Measurements from ENCODE around the gene SLC25A24.
"Not testable (repeated sequence)": the region's sequence is repeated elsewhere in the genome, so short reads cannot be mapped to it uniquely, and the experiment has no call there.

SLC25A24 gene

DNA sequence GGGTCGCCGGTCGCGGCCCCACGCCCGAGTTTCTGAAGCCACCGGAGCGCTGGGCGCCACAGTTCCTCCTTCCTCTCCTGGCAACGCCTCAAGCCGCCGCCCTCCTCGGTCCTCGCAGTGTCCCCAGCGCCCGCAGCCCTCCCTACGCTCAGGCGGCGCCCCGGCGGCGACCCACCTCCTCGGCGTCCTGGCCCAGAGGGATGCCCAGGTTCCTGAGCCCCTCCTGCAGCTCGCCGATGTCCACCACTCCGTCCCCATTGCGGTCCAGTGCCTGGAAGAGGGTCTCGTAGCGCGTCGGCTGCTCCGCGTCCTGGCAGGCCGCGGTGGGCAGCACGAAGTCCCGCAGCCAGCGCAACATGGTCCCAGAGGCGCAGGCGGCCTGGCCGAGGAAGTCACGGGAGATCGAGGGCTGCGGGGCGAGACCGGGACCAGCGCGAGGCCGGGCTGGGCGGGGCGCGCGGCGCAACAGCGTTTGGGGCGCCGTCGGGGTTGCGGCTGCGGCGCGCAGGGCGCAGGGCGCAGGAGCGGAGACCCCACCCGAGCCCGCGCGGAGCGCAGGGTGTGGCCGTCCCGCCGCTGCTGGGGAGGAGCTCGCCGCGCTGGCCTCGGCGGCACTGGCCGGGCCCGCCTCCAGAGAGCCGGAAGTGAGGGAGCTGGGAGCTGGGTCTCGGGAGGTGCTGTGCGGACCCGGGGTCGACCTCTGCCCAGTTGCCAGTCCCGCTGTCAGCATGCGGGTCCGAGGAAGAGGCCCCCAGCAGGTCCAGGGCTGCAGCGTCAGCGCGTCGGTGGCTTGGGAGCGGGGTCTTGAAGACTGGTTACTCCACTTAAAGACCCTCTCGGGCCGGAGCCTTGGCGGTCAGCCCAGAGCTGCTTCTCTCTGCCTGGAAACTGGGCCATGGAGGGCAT, at the start of gene SLC25A24:
Gene SLC25A24 (minus strand): TSS at position 563 of the 906 bp plus-strand sequence. CDS start 205 bp downstream, at position 358.
- H3K4me1 Mint-ChIP-seq = peaks cover 19% of the 10 kb centered on the region
- peak within 1 kb of the TSS; percentile 88 to 91 for H3K27ac Mint-ChIP-seq
- peaks cover 0 to 13% of the 10 kb centered on the region in 2 donors for H3K9me3 Mint-ChIP-seq
- peak within 1 kb of the TSS; percentile 86 to 95 for H3K4me3 Mint-ChIP-seq
- peak; percentile 72 to 74 for DNase-seq
- ATAC-seq = peak; percentile 97
- peaks cover 5% of the 10 kb centered on the region for H3K27me3 Mint-ChIP-seq

DNA sequence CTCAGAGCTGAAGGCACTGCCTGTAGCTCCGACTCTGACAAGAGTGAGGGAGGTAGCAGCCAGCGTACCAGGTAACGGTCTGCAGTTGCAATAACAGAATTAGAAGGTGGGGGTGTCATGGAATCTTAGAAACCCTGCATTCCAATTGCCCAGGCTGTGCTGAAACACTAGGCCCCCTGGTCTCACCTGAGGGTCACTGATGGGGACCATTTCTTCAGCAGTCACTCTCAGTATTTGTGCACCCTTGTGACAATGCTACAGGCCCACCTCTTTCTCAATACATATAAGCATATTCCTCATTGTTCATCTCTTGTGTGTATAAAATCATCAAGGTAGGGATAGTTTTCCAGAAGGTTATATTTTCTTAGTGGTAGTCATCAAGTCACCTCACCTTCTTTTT, 43.8 kb upstream of the SLC25A24 start, which contains the start of gene NBPF4:
Gene NBPF4 (minus strand): TSS at position 101 of the 400 bp plus-strand sequence. CDS start 315 bp downstream, outside the sequence.
- not testable (repeated sequence) for DNase-seq, H3K4me1 Mint-ChIP-seq, H3K27me3 Mint-ChIP-seq, ATAC-seq, H3K9me3 Mint-ChIP-seq, H3K27ac Mint-ChIP-seq, H3K4me3 Mint-ChIP-seq

DNA sequence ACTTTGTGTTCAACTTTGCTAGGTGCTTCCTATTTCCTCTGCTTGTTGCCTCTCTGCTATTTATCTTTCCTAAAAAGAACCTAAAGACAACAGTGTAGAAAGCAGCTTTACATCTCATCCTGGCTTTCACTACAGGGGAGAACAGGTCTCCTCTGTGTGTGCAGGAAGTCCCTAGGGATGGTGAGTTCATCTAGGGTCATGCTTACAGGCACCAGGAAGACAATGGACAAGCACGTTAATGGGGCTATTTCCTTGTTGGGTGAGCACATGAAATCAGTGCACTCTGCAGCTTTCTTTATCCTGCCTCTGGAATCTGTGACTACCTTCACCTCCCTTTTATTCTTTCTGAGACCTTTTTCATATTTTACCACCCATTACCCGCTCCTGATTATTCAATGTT, 39.3 kb upstream of the SLC25A24 start:
- H3K4me3 Mint-ChIP-seq, ATAC-seq, H3K27me3 Mint-ChIP-seq, DNase-seq, H3K4me1 Mint-ChIP-seq, H3K9me3 Mint-ChIP-seq, H3K27ac Mint-ChIP-seq: not testable (repeated sequence)

DNA sequence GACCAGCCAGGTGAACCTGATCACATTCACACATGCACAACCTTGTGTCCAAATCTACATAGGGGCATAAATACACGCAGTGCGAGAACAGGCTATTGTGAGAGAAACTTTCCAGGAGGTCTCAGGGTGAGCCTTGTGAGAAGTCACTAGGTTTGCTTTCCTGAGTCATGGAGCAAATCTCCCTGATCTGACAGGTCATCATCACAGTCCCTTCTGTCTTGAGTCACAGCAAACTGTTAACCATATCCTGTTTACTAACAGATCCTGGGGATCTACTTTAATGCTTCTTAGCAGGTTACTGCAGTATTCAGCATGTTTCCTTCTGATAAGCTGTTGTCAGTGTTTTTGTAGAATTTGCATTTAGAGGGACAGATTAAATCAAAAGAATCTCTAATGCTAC, 35.2 kb upstream of the SLC25A24 start:
- ATAC-seq = peak; percentile 82
- H3K9me3 Mint-ChIP-seq, DNase-seq, H3K27ac Mint-ChIP-seq, H3K4me1 Mint-ChIP-seq, H3K27me3 Mint-ChIP-seq, H3K4me3 Mint-ChIP-seq: not testable (repeated sequence)

DNA sequence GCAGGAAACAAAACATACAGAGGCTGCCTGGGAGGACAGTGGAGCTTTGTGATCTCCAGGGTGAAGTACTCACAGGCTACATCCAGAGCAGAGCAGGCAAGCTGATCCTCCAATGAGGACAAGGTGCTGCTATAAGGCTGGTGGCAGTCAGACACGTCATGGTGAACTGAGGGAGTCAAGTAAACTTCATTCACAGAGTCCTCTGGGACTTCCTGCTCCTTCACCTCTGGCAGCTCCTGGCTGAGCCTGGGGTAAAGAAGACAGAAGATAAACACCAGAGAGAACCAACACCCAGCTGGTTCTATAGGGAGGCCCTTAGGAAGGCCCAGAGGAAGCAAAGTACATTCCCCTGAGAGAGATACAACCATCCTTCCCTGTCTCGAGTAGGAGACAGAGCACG, 32.0 kb upstream of the SLC25A24 start:
- not testable (repeated sequence) for H3K4me1 Mint-ChIP-seq, H3K27me3 Mint-ChIP-seq, DNase-seq, ATAC-seq, H3K9me3 Mint-ChIP-seq, H3K4me3 Mint-ChIP-seq, H3K27ac Mint-ChIP-seq

DNA sequence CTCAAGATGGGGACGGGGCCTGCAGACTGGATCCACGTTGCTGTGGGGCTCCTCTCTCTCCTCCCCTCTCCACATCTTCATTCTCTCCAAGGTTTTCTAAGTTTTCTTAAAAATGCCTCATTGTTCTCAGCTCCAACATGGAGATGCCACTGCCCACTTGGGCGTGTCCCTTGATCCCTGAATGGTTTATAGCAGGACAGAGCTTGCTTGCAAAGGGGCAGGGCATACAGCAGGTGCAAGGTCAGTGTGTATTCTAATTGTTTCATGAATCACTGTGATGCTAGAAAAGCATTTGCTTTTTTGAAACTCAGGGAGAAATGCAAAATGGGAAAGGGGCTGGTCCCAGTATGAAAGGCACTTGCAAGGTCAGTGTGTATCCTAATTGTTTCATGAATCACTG, 29.8 kb upstream of the SLC25A24 start:
- not testable (repeated sequence) for DNase-seq, H3K4me1 Mint-ChIP-seq, H3K9me3 Mint-ChIP-seq, ATAC-seq, H3K4me3 Mint-ChIP-seq, H3K27ac Mint-ChIP-seq, H3K27me3 Mint-ChIP-seq

DNA sequence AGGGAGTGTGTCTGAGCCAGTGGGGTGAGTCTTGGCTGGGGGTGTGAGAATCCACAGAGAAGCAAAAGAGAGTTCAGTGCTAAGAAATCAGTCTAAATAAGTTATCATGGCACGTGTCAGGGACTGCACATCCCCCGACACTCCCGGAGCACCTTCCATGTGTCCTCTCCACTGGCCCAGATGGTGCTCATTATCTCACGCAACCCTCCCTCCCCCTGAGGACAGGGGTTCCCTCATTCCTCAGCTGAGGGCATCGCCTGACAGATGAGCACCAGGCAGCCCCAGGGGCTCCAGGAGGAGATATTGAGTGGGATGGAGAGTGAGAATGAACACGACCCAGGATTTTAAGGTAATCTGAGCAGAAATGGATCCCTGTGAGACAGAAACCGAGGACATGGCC, 27.6 kb upstream of the SLC25A24 start:
- H3K4me1 Mint-ChIP-seq, ATAC-seq, H3K4me3 Mint-ChIP-seq, H3K27me3 Mint-ChIP-seq, H3K27ac Mint-ChIP-seq, H3K9me3 Mint-ChIP-seq, DNase-seq: not testable (repeated sequence)

DNA sequence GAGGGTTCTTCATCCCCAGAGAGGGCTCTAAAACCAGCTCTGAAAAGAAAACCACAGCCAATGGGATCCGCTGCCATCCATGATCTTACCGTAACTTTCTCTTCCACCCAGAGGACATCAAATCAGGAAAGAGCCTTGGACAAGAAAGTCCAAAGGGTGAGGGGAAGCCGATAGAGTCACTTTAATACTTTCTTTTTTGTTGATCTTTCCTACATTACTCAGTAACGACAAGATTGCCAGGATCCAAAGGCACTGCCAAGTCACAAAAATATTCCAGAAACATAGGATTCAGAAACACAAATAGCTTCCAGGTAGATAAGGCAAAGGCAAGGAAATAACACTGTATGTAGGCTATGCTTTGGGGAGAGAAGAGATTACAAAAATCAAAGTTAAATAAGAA, 26.7 kb upstream of the SLC25A24 start:
- not testable (repeated sequence) for H3K9me3 Mint-ChIP-seq, DNase-seq, H3K27ac Mint-ChIP-seq, ATAC-seq, H3K4me3 Mint-ChIP-seq, H3K4me1 Mint-ChIP-seq
- H3K27me3 Mint-ChIP-seq = peaks cover 13% of the 10 kb centered on the region

DNA sequence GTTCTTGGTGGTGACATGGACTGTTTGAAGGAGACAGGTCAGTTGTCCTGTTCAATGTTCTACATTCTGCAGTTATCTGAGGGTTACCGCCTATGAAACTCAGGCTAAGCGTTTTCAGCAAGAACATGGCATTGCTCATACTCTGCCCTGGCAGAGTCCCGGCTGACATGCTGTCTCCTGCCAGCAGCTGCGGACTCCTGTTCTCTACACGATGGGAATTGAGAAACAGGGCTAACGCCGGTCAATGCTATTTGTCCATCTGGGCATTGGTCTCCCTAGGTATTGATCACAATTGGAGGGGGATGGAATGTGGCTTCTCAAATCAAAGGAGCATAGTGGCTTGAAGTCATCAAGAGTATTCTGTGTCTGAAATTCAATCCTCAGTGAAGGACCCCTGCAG, 23.1 kb upstream of the SLC25A24 start:
- not testable (repeated sequence) for ATAC-seq, H3K4me1 Mint-ChIP-seq, DNase-seq, H3K4me3 Mint-ChIP-seq, H3K9me3 Mint-ChIP-seq, H3K27ac Mint-ChIP-seq
- peaks cover 15% of the 10 kb centered on the region for H3K27me3 Mint-ChIP-seq

DNA sequence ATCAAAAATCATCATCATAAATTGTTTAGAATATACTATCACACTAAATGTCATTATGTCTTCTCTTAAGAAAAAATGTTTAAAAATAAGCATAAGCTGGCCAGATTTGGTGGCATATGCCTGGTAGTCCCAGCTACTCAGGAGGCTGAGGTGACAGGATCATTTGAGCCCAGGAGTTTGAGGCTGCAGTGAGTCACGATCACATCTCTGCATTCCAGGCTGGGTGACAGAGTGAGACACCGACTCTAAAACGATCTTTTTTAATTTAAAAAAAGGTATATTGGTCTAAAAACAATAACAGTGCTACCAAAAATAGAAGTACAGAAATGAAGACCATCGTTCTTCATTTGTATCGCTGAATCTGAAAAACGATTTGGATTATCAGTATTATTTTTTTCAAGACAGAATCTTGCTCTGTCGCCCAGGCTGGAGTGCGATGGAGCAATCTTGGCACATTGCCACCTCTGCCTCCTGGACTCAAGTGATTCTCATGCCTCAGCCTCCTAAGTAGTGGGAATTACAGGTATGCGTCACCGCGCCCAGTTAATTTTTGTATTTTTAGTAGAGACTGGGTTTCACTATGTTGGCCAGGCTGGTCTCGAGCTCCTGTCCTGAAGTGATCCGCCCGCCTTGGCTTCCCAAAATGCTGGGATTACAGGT, 17.5 kb upstream of the SLC25A24 start:
- not testable (repeated sequence) for H3K27ac Mint-ChIP-seq, ATAC-seq, H3K4me3 Mint-ChIP-seq, DNase-seq, H3K9me3 Mint-ChIP-seq, H3K4me1 Mint-ChIP-seq
- peaks cover 12% of the 10 kb centered on the region for H3K27me3 Mint-ChIP-seq

DNA sequence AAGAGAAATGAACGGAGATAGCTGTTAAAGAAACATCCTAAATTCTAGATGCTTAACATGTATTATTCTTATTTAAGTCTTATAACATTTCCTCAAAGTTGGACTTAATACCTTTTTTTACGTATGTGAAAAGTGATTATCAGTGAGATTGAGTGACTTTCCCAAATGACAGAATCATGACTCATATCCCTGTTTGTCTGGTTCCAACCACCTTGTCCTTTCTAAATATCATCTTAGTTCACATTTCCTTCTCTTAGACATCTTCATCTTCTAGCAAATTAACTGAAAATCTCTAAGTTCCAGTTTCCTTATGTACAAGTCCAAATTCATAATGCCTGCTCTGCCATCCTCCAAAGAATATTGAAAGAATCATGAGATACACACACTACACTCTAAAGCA, 16.9 kb upstream of the SLC25A24 start:
- DNase-seq, H3K4me1 Mint-ChIP-seq, H3K4me3 Mint-ChIP-seq, H3K9me3 Mint-ChIP-seq, H3K27ac Mint-ChIP-seq, ATAC-seq: not testable (repeated sequence)
- H3K27me3 Mint-ChIP-seq = peaks cover 14% of the 10 kb centered on the region

DNA sequence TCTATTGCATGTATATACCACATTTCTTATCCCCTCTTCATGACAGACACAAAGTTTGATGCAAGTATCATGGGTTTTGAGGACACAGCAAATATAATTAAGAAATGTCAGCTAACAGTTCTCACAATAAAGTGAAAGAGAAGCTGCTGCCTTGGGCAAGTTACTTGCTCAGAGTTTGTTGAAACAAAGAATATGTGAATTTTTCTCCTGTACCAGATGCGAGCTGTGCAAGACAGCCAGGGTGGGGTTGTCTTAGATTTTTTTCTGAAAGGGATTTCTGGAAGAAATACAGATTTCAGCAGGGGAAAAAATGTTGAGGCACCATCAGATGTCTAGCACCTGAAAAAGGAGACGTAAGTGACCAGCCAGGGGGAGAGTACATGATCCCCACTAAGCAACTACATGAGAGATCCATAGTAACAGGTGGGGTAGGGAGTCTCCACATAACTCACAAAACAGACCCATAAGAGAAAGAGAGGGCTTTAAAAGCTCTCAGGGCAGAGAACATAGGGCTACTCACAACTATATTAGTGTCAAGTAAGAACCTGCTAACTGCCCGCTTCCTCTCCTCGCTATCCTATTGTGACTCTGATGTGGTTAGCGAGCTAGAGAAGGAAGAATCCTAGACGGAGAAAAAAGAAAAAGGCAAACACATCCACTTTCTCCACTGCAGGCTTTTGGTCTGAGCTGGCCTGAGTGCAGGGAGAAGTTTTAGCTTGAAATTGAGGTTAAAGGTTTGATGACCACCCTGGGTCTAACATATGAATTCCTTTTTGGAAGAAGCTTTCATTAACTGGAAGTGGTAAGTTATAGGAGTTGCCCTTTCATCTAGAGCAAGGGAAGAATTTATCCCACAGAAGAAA, 16.1 kb upstream of the SLC25A24 start:
- not testable (repeated sequence) for ATAC-seq, H3K9me3 Mint-ChIP-seq
- H3K27me3 Mint-ChIP-seq = peaks cover 15% of the 10 kb centered on the region

DNA sequence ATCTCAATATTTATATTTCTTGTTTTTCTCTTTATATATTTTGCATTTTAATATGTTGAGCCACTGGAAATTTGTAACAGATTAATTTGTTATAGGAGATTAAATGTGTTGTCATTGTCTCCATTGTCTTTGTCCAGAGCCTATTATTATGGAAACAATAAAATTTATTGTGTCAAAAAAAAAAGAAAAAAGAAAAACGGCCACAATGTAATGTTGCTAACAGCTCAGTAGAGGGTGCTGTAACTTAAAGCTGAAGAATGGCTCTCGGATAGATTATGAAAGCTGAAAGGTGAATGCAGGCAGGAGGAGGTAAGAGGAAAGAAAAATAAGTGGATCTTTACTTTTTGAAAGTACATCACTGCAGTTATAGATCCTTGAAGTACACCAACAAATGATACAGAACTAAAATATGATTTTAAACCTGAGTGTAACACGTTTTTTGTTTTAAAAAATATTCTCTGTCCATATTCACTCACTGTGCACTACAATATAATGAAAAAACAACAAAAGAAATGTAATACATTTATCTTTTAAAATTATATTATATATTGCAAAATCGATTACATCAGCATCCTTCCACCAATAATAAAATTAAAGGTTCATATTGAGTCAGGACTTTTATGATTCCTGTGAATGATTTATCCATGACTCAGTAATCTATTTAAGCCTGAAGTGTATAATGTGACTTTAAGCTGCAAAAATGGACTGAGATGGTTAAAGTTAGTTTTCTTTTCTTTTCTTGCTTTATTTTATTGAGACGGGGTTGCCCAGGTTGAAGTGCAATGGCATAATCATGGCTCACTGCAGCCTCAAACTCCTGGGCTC, 14.7 kb upstream of the SLC25A24 start:
- not testable (repeated sequence) for DNase-seq, H3K4me3 Mint-ChIP-seq, H3K27ac Mint-ChIP-seq, H3K9me3 Mint-ChIP-seq, H3K4me1 Mint-ChIP-seq
- H3K27me3 Mint-ChIP-seq = peaks cover 17% of the 10 kb centered on the region
- peak; percentile 57 for ATAC-seq

More for the DNA sequence above, 16.1 kb upstream of the SLC25A24 start:
- not testable (repeated sequence) for DNase-seq, H3K4me3 Mint-ChIP-seq, H3K4me1 Mint-ChIP-seq
- H3K27ac Mint-ChIP-seq = peak overlapping the region in 1 of 2 donors; percentile 54

DNA sequence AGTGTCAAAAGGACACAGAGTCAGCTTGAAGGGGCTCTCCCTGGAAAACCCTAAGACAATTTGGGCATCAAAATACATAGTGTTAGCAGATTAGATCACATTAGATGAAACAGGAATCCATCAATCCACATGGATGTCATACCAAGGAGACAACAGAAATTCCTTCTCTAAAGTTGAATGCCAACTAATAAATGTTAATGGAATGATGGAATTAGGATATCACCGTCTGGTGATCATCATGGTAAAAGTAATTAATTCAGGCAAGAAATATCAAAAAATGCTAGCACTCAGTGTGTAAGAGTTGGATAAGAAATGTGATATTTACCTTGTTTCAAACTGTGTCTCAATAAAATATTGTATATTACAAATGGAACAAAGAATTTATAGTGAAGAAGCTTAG, 10.9 kb upstream of the SLC25A24 start:
- ATAC-seq (no peak), DNase-seq (no peak)
- H3K27me3 Mint-ChIP-seq = peaks cover 37% of the 10 kb centered on the region
- no peak overlapping the region for H3K27ac Mint-ChIP-seq
- no peak overlapping the region for H3K4me3 Mint-ChIP-seq
- no peaks in the 10 kb centered on the region for H3K9me3 Mint-ChIP-seq
- H3K4me1 Mint-ChIP-seq = peaks cover 9% of the 10 kb centered on the region

Data from stimulated activated naive CD8-positive, alpha-beta T cell treated with anti-CD3 and anti-CD28 coated beads, Interleukin-15, amount 100 ng/mL, for 72 hours (primary cell).